GM12875 (cell line): ENCODE measurements around the gene GABRB3.

Experiments
- H3K4me3 ChIP-seq: one replicate; pipeline ENCODE4 v1.5.1; 2011; ENCODE audit warnings: low read depth, low read length, control low read depth
- TF ChIP-seq, protein P1 (sequence below): IDR thresholded peaks from 2 replicates; pipeline ENCODE4 v1.5.1; 2011; ENCODE audit warnings: low read depth, mild to moderate bottlenecking, control low read depth, inconsistent platforms, low read length, moderate library complexity, borderline replicate concordance; ENCODE audit not compliant: insufficient read depth

Gene GABRB3

GRCh38 chr15:26614734-26615133 lies 158.1 kb downstream of the GABRB3 start:
- no peak overlapping the region for H3K4me3 ChIP-seq
- TF ChIP-seq, protein P1, sequence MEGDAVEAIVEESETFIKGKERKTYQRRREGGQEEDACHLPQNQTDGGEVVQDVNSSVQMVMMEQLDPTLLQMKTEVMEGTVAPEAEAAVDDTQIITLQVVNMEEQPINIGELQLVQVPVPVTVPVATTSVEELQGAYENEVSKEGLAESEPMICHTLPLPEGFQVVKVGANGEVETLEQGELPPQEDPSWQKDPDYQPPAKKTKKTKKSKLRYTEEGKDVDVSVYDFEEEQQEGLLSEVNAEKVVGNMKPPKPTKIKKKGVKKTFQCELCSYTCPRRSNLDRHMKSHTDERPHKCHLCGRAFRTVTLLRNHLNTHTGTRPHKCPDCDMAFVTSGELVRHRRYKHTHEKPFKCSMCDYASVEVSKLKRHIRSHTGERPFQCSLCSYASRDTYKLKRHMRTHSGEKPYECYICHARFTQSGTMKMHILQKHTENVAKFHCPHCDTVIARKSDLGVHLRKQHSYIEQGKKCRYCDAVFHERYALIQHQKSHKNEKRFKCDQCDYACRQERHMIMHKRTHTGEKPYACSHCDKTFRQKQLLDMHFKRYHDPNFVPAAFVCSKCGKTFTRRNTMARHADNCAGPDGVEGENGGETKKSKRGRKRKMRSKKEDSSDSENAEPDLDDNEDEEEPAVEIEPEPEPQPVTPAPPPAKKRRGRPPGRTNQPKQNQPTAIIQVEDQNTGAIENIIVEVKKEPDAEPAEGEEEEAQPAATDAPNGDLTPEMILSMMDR, result no peak

GRCh38 chr15:26598704-26599103 lies 174.2 kb downstream of the GABRB3 start:
- TF ChIP-seq, protein P1, result no peak
- H3K4me3 ChIP-seq, result no peak overlapping the region

DNA sequence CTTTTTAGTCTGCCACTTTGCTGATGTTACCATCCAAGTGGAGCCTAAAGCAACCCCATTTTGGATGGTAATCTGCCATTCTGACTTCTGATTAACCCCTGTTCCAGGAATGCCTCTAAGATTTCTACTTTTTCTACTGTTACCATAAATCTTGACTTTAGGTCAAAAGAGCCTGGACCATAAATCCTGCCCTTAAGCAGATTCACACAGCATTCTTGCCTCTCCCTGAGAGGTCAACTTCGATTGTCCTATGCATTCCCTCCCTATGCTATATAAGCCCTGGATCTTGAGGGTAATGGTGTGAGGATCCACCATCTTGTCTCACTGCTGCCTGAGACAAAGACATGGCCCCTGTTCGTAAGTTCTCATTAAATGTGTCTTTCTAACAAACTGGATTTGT lies 177.3 kb downstream of the GABRB3 start:
- H3K4me3 ChIP-seq, result no peak overlapping the region
- TF ChIP-seq, protein P1, result no peak

DNA sequence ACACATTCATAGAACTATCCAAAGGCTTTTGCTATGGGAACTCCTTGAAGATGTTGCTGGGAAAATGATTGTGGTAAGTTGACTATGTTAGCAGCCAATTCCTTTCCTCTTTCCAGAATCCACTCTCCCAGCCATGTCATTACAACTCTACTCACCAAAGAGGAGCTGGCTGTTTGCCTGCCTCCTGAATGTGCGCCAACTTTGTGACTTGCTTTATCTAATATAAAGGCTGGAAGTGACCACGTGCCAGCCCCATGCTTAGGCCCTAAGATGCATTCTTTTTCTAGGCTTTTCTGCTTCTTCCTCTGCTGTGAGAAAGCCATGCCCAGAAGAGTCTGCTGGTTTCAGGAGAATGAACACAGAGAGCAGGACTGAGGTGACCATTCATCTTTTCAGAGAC lies 182.2 kb downstream of the GABRB3 start:
- TF ChIP-seq, protein P1, result no peak
- H3K4me3 ChIP-seq, result no peak overlapping the region

- no peak overlapping the region for H3K4me3 ChIP-seq
- TF ChIP-seq, protein P1, result no peak
Observed at GRCh38 chr15:26582840-26583239, 190.0 kb downstream of the GABRB3 start.

DNA sequence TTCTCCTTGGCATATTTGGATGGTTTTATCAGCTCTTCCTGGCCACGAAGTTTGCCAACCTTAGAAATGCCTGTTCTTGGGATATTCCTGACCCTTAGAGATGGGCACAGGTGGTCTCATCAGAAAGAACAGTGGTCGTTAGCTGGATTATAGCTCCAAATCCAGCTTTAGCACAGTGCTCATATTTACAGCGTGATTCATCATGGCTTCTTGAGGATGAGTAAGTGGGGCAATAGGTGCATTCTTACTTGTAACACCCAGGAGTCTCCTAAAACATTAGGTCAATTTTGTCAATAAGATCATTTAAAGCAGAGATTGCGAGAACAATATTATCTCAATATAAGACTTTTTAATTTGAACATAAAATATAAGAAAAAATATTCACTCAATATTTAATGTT lies 191.9 kb downstream of the GABRB3 start:
- H3K4me3 ChIP-seq, result no peak overlapping the region
- TF ChIP-seq, protein P1, result no peak

GRCh38 chr15:26572602-26573350 lies 200.1 kb downstream of the GABRB3 start:
- TF ChIP-seq, protein P1, result no peak
- H3K4me3 ChIP-seq, result no peak overlapping the region
